ENCODE results near the gene SORCS2. TPM values are rescaled to one million over a fixed set of nuclear protein-coding genes. Genes with fewer than 3 reads are reported as not detected.

SORCS2 gene
- total and polyA plus RNA-seq, 2 donors (not counting 1 experiment from before 2014, with no cell fraction given) = not detected

DNA sequence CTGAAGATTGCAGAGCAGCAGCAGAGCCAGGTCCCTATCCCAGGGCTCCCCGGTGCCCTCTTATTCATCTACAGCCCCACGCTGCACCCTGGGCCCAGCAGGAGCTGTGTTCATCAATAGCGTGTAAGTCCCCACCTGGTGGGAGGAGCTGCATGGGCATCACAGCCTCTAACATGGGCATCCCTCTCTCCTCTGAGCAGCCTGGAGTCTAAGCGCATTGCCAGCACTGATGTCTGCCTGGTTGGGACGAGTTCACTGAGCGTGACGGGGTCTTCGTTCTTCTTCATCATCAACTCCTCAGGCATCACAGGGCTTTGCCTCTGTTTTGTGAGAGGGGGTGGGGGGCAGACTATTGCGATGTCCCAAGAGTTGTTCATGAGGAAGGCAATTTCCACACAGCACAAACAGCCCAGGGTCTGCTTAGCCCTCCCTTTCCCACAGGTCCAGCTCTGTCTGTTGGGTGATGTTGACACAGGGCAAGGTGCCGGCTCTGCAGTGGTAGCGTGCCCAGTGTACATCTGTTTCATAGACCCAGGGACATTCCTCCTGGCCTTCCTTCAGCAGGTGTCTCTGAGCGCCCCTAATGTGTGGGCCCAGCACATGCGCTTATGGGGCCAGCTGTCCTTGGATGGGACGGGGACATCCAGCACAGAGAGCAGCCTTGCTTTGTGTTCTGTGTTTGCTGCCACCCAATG is 85.9 kb downstream of the SORCS2 start:
- ATAC-seq (ENCODE audit: low read depth) = no peak
- intact Hi-C loops (cut with micrococcal nuclease) = no loop called here

DNA sequence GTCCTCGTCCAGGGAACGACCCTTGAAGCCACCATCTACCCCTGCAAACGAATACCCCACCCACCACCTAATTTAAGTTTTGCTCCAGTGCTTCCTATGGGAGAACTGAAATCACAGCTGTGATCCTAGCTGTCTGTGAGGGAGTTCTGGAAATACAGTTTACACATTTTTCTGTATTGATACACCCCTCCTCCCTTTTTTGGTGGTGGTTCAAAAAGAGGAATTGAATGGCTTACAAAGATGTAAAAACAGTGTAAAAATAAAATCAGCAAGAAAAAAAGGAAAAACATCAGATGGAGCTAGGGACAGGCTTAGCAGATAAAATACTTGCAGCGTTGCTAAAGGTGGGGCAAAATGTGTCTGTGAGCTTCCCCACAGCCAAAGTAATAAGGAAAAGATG is 86.6 kb downstream of the SORCS2 start:
- ChIA-PET CTCF (no interaction called here), POLR2A (no interaction called here)
- no peaks in the 10 kb centered on the region for H3K4me1 ChIP-seq (ENCODE audit: control insufficient read depth in 2 of 2, insufficient read depth in 2 of 2, low read length in 2 of 2)
- H3K4me3 Mint-ChIP-seq = no peak overlapping the region
- no peak overlapping the region for H3K27ac Mint-ChIP-seq
- TF ChIP-seq, protein P1, sequence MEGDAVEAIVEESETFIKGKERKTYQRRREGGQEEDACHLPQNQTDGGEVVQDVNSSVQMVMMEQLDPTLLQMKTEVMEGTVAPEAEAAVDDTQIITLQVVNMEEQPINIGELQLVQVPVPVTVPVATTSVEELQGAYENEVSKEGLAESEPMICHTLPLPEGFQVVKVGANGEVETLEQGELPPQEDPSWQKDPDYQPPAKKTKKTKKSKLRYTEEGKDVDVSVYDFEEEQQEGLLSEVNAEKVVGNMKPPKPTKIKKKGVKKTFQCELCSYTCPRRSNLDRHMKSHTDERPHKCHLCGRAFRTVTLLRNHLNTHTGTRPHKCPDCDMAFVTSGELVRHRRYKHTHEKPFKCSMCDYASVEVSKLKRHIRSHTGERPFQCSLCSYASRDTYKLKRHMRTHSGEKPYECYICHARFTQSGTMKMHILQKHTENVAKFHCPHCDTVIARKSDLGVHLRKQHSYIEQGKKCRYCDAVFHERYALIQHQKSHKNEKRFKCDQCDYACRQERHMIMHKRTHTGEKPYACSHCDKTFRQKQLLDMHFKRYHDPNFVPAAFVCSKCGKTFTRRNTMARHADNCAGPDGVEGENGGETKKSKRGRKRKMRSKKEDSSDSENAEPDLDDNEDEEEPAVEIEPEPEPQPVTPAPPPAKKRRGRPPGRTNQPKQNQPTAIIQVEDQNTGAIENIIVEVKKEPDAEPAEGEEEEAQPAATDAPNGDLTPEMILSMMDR (IDR thresholded peaks at IDR 0.05) = no peak
- no peak for TF ChIP-seq EZH2 (IDR thresholded peaks at IDR 0.05; ENCODE audit: borderline replicate concordance, insufficient read depth, low read depth, low read length, poor library complexity, severe bottlenecking)
- no peaks in the 10 kb centered on the region for H3K36me3 ChIP-seq (replicated peaks in 1 of 2; ENCODE audit: control extremely low read depth in 1 of 2, control insufficient read depth in 1 of 2, extremely low read depth in 1 of 2, insufficient read depth in 2 of 2, low read length in 1 of 2)
- no peak overlapping the region for H2AFZ ChIP-seq (ENCODE audit: insufficient read depth, low read depth, low read length, poor library complexity, severe bottlenecking)
- H3K27ac ChIP-seq (ENCODE audit: low read length in 2 of 2) = no peak overlapping the region
- H3K9me3 ChIP-seq (ENCODE audit: control extremely low read depth in 1 of 3, control insufficient read depth in 2 of 3, insufficient read depth in 1 of 3, low read length in 2 of 3) = peaks cover 0 to 8% (median 0%) of the 10 kb centered on the region in 3 donors
- 80% methylated on average over 1 of the region's 4 CpGs for WGBS (ENCODE audit: insufficient coverage)
- H3K9me3 Mint-ChIP-seq (ENCODE audit: insufficient read depth) = peaks cover 2% of the 10 kb centered on the region
- H3K27me3 Mint-ChIP-seq = peaks cover 3% of the 10 kb centered on the region
- H3K79me2 ChIP-seq (ENCODE audit: control insufficient read depth, insufficient read depth, low read length) = no peaks in the 10 kb centered on the region
- no peak overlapping the region for H3K4me3 ChIP-seq (ENCODE audit: control extremely low read depth in 1 of 5, extremely low read depth in 1 of 5, insufficient read depth in 1 of 5, low read depth in 2 of 5, low read length in 4 of 5)
- intact Hi-C loops (cut with micrococcal nuclease) = no loop called here
- ATAC-seq (ENCODE audit: low read depth) = no peak
- no peak overlapping the region for H3K9ac ChIP-seq (ENCODE audit: low read length)
- no peaks in the 10 kb centered on the region for H4K20me1 ChIP-seq (ENCODE audit: control insufficient read depth, insufficient read depth, low read length, poor library complexity, severe bottlenecking)
- no peaks in the 10 kb centered on the region for H3K4me1 Mint-ChIP-seq
- no peak overlapping the region for H3K4me2 ChIP-seq (replicated peaks; ENCODE audit: low read depth, low read length, poor library complexity, severe bottlenecking)
- no peaks in the 10 kb centered on the region for H3K27me3 ChIP-seq (replicated peaks in 1 of 4; ENCODE audit: control extremely low read depth in 1 of 4, control insufficient read depth in 3 of 4, insufficient read depth in 4 of 4, low read length in 3 of 4)
- no peak for DNase-seq

More for the DNA sequence above, 85.9 kb downstream of the SORCS2 start:
- H3K27me3 ChIP-seq (replicated peaks in 1 of 4; ENCODE audit: control extremely low read depth in 1 of 4, control insufficient read depth in 3 of 4, insufficient read depth in 4 of 4, low read length in 3 of 4) = no peaks in the 10 kb centered on the region
- peaks cover 0 to 5% (median 0%) of the 10 kb centered on the region in 3 donors for H3K9me3 ChIP-seq (ENCODE audit: control extremely low read depth in 1 of 3, control insufficient read depth in 2 of 3, insufficient read depth in 1 of 3, low read length in 2 of 3)
- no peak for DNase-seq
- Mint-ChIP-seq H3K4me3 (no peak overlapping the region), H3K27me3 (peaks cover 3% of the 10 kb centered on the region), H3K27ac (no peak overlapping the region), H3K4me1 (no peaks in the 10 kb centered on the region), H3K9me3 (ENCODE audit: insufficient read depth) (peaks cover 2% of the 10 kb centered on the region)
- H3K4me3 ChIP-seq (ENCODE audit: control extremely low read depth in 1 of 5, extremely low read depth in 1 of 5, insufficient read depth in 1 of 5, low read depth in 2 of 5, low read length in 4 of 5) = no peak overlapping the region
- 84% methylated on average over 9 of the region's 14 CpGs for WGBS (ENCODE audit: insufficient coverage)
- no peak overlapping the region for H3K27ac ChIP-seq (ENCODE audit: low read length in 2 of 2)
- no peaks in the 10 kb centered on the region for H4K20me1 ChIP-seq (ENCODE audit: control insufficient read depth, insufficient read depth, low read length, poor library complexity, severe bottlenecking)
- POLR2A ChIA-PET = no interaction called here
- no peaks in the 10 kb centered on the region for H3K4me1 ChIP-seq (ENCODE audit: control insufficient read depth in 2 of 2, insufficient read depth in 2 of 2, low read length in 2 of 2)
- no peak overlapping the region for H3K9ac ChIP-seq (ENCODE audit: low read length)
- no peaks in the 10 kb centered on the region for H3K79me2 ChIP-seq (ENCODE audit: control insufficient read depth, insufficient read depth, low read length)
- TF ChIP-seq, protein P1 (IDR thresholded peaks at IDR 0.05) = no peak
- TF ChIP-seq EZH2 (IDR thresholded peaks at IDR 0.05; ENCODE audit: borderline replicate concordance, insufficient read depth, low read depth, low read length, poor library complexity, severe bottlenecking) = no peak
- CTCF ChIA-PET = no interaction called here
- no peak overlapping the region for H3K4me2 ChIP-seq (replicated peaks; ENCODE audit: low read depth, low read length, poor library complexity, severe bottlenecking)
- H3K36me3 ChIP-seq (replicated peaks in 1 of 2; ENCODE audit: control extremely low read depth in 1 of 2, control insufficient read depth in 1 of 2, extremely low read depth in 1 of 2, insufficient read depth in 2 of 2, low read length in 1 of 2) = no peaks in the 10 kb centered on the region
- H2AFZ ChIP-seq (ENCODE audit: insufficient read depth, low read depth, low read length, poor library complexity, severe bottlenecking) = no peak overlapping the region
